HG02798 (cell line): Measurements from ENCODE around the gene CCDC172.

ENCODE experiments used
- ATAC-seq: cut with Tn5 transposase; IDR thresholded peaks from one replicate; pipeline ENCODE4 v1.9.1; 2021; ENCODE audit warnings: mild to moderate bottlenecking; ENCODE audit not compliant: unreplicated experiment, poor library complexity

Gene CCDC172

DNA sequence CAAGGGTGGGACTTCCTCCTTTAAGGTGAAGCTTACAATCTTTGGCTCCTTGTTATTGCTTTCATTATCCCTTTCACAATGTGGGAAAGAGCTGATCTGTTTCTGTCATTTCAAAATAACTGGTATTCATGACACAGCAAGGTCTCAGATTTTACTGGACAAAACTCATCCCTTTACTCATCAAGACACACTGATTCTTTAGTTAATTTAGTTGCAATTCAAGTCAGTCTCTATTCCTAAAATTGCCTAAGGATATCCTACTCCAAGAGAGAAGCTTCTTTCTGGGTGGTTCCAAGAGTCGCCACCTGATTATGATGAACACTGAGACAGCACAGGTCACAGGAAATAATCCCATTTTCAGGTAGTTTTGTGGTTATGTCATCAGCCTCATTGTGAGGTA is 97.6 kb downstream of the CCDC172 start:
- ATAC-seq, result no peak

DNA sequence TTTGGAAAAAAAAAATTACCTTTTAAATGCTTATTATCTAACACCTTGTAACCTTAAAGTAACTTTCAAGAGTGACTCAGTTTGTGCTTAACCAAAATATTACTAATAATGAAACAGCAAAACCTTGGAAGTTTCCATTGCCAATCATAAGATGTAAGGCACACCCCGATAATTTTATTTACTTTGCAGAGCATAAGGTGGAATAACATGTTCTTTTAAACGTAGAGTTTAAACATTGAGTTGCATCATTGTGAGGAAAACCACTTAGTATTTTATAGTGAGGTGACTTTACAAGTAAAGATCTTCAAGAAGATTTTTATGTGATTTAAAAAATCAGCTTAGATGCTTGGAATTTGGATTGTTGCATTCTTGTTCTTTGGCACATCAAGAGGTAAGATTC is 103.4 kb downstream of the CCDC172 start, which contains the start of gene PNLIPRP3:
TSS of gene PNLIPRP3 (plus strand) at position 177 of the 400 bp plus-strand sequence. CDS start at position 343, 166 bp downstream.
- no peak for ATAC-seq

DNA sequence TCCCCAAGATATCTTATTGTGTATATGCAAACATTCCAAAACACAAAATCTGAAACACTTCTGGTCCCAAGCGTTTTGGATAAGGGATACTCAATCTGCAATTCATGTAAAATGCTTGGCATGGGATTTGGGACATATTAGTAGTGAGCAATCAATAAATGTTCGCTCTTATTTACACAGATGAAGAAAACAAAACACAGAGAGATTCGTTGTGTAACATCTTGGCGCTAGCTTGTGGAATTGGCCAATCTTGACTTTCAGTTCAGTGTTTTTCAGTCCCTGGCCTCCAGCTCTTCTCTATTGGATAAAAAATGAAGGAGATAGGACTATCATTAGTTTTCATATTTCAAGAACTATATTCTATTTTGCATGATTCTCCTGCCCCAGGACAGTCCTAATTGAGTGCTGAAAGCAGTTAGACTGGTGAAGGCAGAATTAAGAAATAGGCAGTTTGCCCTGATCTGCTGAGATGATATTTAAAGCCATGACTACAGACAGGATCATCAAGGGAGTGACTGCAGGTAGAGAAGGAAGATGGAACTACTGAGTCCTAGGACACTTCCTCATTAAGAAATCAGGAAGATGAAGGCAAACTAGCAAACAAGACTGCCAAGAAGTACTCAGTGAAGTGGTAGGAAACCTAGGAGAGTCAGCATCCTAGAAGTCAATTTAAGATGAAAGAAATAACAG is 105.2 kb downstream of the CCDC172 start:
- ATAC-seq, result no peak
